Cardiac fibroblast (primary cell): ENCODE results near the gene KMT2C.

Experiments used
- DNase-seq, 2 donors: peaks; one replicate each; pipeline versions ENCODE4 v3.0.0 to v3.0.0-alpha.2; 2010; ENCODE audit warnings: low read depth in 2 of 2
- H3K4me3 ChIP-seq, 2 donors: replicated peaks in 1 of 2; 1 replicate in 1 of 2; 2 replicates in 1 of 2; pipeline ENCODE4 v1.5.1; 2011; ENCODE audit warnings: low read depth in 2 of 2, low read length in 2 of 2, mild to moderate bottlenecking in 2 of 2, moderate library complexity in 1 of 2
- CTCF ChIP-seq: IDR thresholded peaks from one replicate; pipeline ENCODE4 v1.5.1; 2011; ENCODE audit warnings: low read depth, mild to moderate bottlenecking, low read length, inconsistent platforms

Gene KMT2C

GRCh38 chr7:152161171-152161570 lies 274.6 kb downstream of the KMT2C start:
- DNase-seq, result no peak
- no peak for TF ChIP-seq CTCF
- no peak overlapping the region for H3K4me3 ChIP-seq

GRCh38 chr7:152158801-152159587 lies 276.8 kb downstream of the KMT2C start:
- no peak for DNase-seq
- no peak overlapping the region for H3K4me3 ChIP-seq
- TF ChIP-seq CTCF, result no peak

- no peak overlapping the region for H3K4me3 ChIP-seq
- DNase-seq, result no peak
- no peak for TF ChIP-seq CTCF
Measured at GRCh38 chr7:152152267-152152666, 283.5 kb downstream of the KMT2C start.

GRCh38 chr7:152149363-152149762 lies 286.4 kb downstream of the KMT2C start:
- no peak overlapping the region for H3K4me3 ChIP-seq
- DNase-seq, result no peak
- no peak for TF ChIP-seq CTCF

GRCh38 chr7:152148706-152149105 lies 287.1 kb downstream of the KMT2C start:
- no peak for TF ChIP-seq CTCF
- no peak overlapping the region for H3K4me3 ChIP-seq
- no peak for DNase-seq

- DNase-seq, result peak; percentile 86 to 89
- TF ChIP-seq CTCF, result peak; percentile 56
- no peak overlapping the region for H3K4me3 ChIP-seq
Measured at GRCh38 chr7:152145853-152146466, 289.8 kb downstream of the KMT2C start.
